KMS-11 (cell line): Measurements from ENCODE around the gene MFAP3L.

ENCODE experiments used
- H2AFZ ChIP-seq: fragments of 200-600 bp; sonication (generic); 2 replicates; pipeline ENCODE4 v1.6.1; 2016; ENCODE audit warnings: antibody characterized with exemption, mixed run types, low read depth
- H3K27ac ChIP-seq: fragments of 200-600 bp; sonication (generic); 2 replicates; pipeline ENCODE4 v1.6.1; 2016; ENCODE audit warnings: mild to moderate bottlenecking, mixed run types
- H3K27me3 ChIP-seq: fragments of 200-600 bp; sonication (generic); 2 replicates; pipeline ENCODE4 v1.6.1; 2017; ENCODE audit warnings: mild to moderate bottlenecking, low read depth, mixed run types, moderate library complexity; ENCODE audit not compliant: insufficient read depth
- H3K36me3 ChIP-seq: fragments of 200-600 bp; sonication (generic); 2 replicates; pipeline ENCODE4 v1.6.1; 2017; ENCODE audit warnings: mild to moderate bottlenecking, mixed run types; ENCODE audit not compliant: insufficient read depth
- H3K4me1 ChIP-seq: fragments of 200-600 bp; sonication (generic); 2 replicates; pipeline ENCODE4 v1.6.1; 2016; ENCODE audit warnings: mild to moderate bottlenecking, low read depth, mixed run types; ENCODE audit not compliant: poor library complexity, severe bottlenecking
- H3K4me2 ChIP-seq: fragments of 200-600 bp; sonication (generic); 2 replicates; pipeline ENCODE4 v1.7.0; 2016; ENCODE audit warnings: mild to moderate bottlenecking, mixed run types
- H3K4me3 ChIP-seq: fragments of 200-600 bp; sonication (generic); IDR thresholded peaks from 2 replicates; pipeline ENCODE4 v1.6.1; 2017; ENCODE audit warnings: low read depth, low read length, mixed read lengths; ENCODE audit not compliant: insufficient read depth
- H3K79me2 ChIP-seq: fragments of 200-600 bp; sonication (generic); 2 replicates; pipeline ENCODE4 v1.6.1; 2016; ENCODE audit warnings: low read depth, mixed run types; ENCODE audit not compliant: insufficient read depth
- H3K9ac ChIP-seq: fragments of 200-600 bp; sonication (generic); 2 replicates; pipeline ENCODE4 v1.6.1; 2016; ENCODE audit warnings: mild to moderate bottlenecking, mixed run types
- H4K20me1 ChIP-seq: fragments of 200-600 bp; sonication (generic); 2 replicates; pipeline ENCODE4 v1.6.1; 2016; ENCODE audit warnings: mild to moderate bottlenecking, mixed run types; ENCODE audit not compliant: insufficient read depth
- CTCF ChIP-seq: fragments of 200-600 bp; sonication (generic); conservative IDR thresholded peaks from 2 replicates; pipeline ENCODE4 v1.6.1; 2017; ENCODE audit warnings: low read depth, mild to moderate bottlenecking, antibody characterized with exemption, low read length, moderate library complexity, mixed read lengths

MFAP3L gene

GRCh38 chr4:170005472-170005871, 20.7 kb downstream of the MFAP3L start:
- Histone ChIP-seq H3K9ac (no peak overlapping the region), H3K4me1 (peaks cover 54% of the 10 kb centered on the region), H3K27me3 (no peaks in the 10 kb centered on the region), H3K27ac (no peak overlapping the region), H3K36me3 (no peaks in the 10 kb centered on the region), H4K20me1 (no peaks in the 10 kb centered on the region), H3K4me3 (no peak overlapping the region), H3K79me2 (0 out of 2 replicates have a peak, but pooled peaks cover 5% of the 10 kb centered on the region), H2AFZ (no peak overlapping the region), H3K4me2 (no peak overlapping the region)
- no peak for TF ChIP-seq CTCF

GRCh38 chr4:170004651-170005295, 21.4 kb downstream of the MFAP3L start:
- Histone ChIP-seq H3K79me2 (0 out of 2 replicates have a peak, but pooled peaks cover 5% of the 10 kb centered on the region), H3K27me3 (no peaks in the 10 kb centered on the region), H3K4me2 (no peak overlapping the region), H3K9ac (no peak overlapping the region), H3K4me3 (no peak overlapping the region), H3K36me3 (no peaks in the 10 kb centered on the region), H2AFZ (no peak overlapping the region), H4K20me1 (no peaks in the 10 kb centered on the region), H3K4me1 (peaks cover 53% of the 10 kb centered on the region), H3K27ac (no peak overlapping the region)
- TF ChIP-seq CTCF: no peak

GRCh38 chr4:170003071-170004070, 22.8 kb downstream of the MFAP3L start:
- H3K27me3 ChIP-seq: no peaks in the 10 kb centered on the region
- H3K4me1 ChIP-seq: peaks cover 39% of the 10 kb centered on the region
- no peak for TF ChIP-seq CTCF
- no peaks in the 10 kb centered on the region for H3K36me3 ChIP-seq
- H3K27ac ChIP-seq: no peak overlapping the region
- no peak overlapping the region for H3K4me2 ChIP-seq
- 0 out of 2 replicates have a peak, but pooled peaks cover 5% of the 10 kb centered on the region for H3K79me2 ChIP-seq
- H4K20me1 ChIP-seq: no peaks in the 10 kb centered on the region
- no peak overlapping the region for H2AFZ ChIP-seq
- no peak overlapping the region for H3K4me3 ChIP-seq
- H3K9ac ChIP-seq: no peak overlapping the region

DNA sequence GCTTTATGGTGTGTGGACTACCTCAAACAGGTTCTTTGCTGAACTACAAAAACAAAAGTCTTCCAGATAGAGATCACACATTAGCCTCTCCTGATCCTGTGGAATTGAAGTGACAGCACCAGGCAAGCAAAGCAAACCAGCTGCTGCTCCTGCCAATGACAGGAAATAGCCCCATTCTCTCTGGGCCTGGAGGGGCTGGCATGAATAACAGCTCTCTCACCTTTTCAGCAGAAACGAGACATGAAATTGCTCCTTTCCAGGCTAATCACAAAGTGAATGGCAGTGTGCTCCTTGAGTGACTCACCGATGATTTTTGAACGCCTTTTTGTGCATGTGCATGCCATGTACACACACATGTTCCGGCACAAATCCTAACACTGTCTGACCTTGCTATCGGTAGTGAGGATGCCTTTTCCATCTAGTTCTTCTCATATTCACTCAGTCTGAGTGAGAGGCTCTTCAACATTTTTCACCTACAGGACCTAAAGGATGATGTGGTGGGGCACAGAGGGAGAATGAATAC, 24.4 kb downstream of the MFAP3L start:
- Histone ChIP-seq H3K27me3 (no peaks in the 10 kb centered on the region), H3K79me2 (0 out of 2 replicates have a peak, but pooled peaks cover 4% of the 10 kb centered on the region), H4K20me1 (no peaks in the 10 kb centered on the region), H3K27ac (0 out of 2 replicates have a peak overlapping the region, but pooled peaks have one; percentile 2), H3K4me3 (no peak overlapping the region), H3K4me1 (peaks cover 23% of the 10 kb centered on the region), H3K4me2 (peak overlapping the region; percentile 23; the same call in 1 of the 2 replicates), H3K36me3 (no peaks in the 10 kb centered on the region), H3K9ac (no peak overlapping the region), H2AFZ (no peak overlapping the region)
- no peak for TF ChIP-seq CTCF
